Sigmoid colon (tissue), 4 donors: ENCODE data around the gene MAMDC2.

Source experiments
- EP300 ChIP-seq, 4 donors: sonication (generic); formaldehyde crosslinking; IDR thresholded peaks; one replicate each; pipeline ENCODE4 v1.6.1; 2017; ENCODE audit warnings: antibody characterized with exemption in 4 of 4
- POLR2A ChIP-seq, 2 donors: fragments of 450-650 bp; IDR thresholded peaks; one replicate each; pipeline ENCODE4 v1.6.1; 2016; ENCODE audit warnings: antibody characterized with exemption in 2 of 2, mild to moderate bottlenecking in 2 of 2, moderate library complexity in 2 of 2

DNA sequence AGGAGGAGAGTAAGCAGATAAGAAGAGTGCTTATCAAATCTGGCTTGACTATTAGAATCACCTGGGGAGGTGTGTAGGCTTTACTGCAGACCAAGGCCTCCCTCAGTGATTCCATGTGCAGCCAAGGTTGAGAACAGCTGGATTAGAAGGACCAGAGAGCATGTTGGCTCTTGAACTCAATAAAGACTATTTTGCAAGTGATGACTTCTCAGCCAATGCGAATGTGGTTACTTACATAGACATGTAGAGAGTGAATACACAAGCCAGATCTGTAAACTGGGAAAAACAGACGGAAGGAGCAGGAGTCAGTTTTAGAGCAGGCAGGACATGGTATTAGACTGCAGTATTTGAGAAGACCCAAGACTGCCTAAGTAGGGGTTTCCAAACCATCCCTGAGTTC lies 48.5 kb downstream of the MAMDC2 start:
- TF ChIP-seq POLR2A (IDR thresholded peaks at IDR 0.05), result no peak
- no peak for TF ChIP-seq EP300 (IDR thresholded peaks at IDR 0.05)
